Ectodermal cell (in vitro differentiated cells): ENCODE measurements around the gene ZFYVE28.

Source experiments
- H3K27ac ChIP-seq: 2 replicates; pipeline ENCODE4 v1.7.0; 2013; ENCODE audit warnings: mild to moderate bottlenecking, low read depth, low read length; ENCODE audit not compliant: insufficient read depth, poor library complexity, severe bottlenecking
- H3K27me3 ChIP-seq: 2 replicates; pipeline ENCODE4 v1.7.0; 2013; ENCODE audit warnings: mild to moderate bottlenecking, low read length; ENCODE audit not compliant: insufficient read depth, control insufficient read depth, poor library complexity, severe bottlenecking
- H3K36me3 ChIP-seq: one replicate; pipeline ENCODE4 v1.7.0; 2013; ENCODE audit warnings: low read length; ENCODE audit not compliant: control insufficient read depth, insufficient read depth
- H3K4me1 ChIP-seq: one replicate; pipeline ENCODE4 v1.7.0; 2013; ENCODE audit warnings: low read length; ENCODE audit not compliant: control insufficient read depth, insufficient read depth
- H3K4me3 ChIP-seq: 2 replicates; pipeline ENCODE4 v1.7.0; 2013; ENCODE audit warnings: low read depth, low read length, control low read depth; ENCODE audit not compliant: insufficient read depth
- H3K9me3 ChIP-seq: 2 replicates; pipeline ENCODE4 v1.7.0; 2013; ENCODE audit warnings: mild to moderate bottlenecking, low read length, moderate library complexity; ENCODE audit not compliant: control insufficient read depth
- WGBS, 2 experiments: methylation state at CpG; one replicate each; pipeline ENCODE4 v1.1.7; 2013; ENCODE audit warnings: missing lambda C conversion rate in 2 of 2; 5-methylcytosine and 5-hydroxymethylcytosine counted together

Gene ZFYVE28

GRCh38 chr4:2257361-2258081 is 160.9 kb downstream of the ZFYVE28 start:
- H3K9me3 ChIP-seq = no peaks in the 10 kb centered on the region
- H3K27me3 ChIP-seq = no peaks in the 10 kb centered on the region
- peaks cover 7% of the 10 kb centered on the region for H3K4me1 ChIP-seq
- no peak overlapping the region for H3K4me3 ChIP-seq
- no peak overlapping the region for H3K27ac ChIP-seq
- H3K36me3 ChIP-seq = no peaks in the 10 kb centered on the region
- WGBS, 2 experiments = 92 to 94% methylated on average over 14 of the region's 14 CpGs

- Histone ChIP-seq H3K36me3 (no peaks in the 10 kb centered on the region), H3K27me3 (no peaks in the 10 kb centered on the region), H3K4me1 (peaks cover 7% of the 10 kb centered on the region), H3K9me3 (no peaks in the 10 kb centered on the region), H3K4me3 (no peak overlapping the region), H3K27ac (no peak overlapping the region)
- WGBS, 2 experiments = 91% methylated on average over 12 of the region's 12 CpGs
Measured at GRCh38 chr4:2256781-2257191, 161.7 kb downstream of the ZFYVE28 start.

DNA sequence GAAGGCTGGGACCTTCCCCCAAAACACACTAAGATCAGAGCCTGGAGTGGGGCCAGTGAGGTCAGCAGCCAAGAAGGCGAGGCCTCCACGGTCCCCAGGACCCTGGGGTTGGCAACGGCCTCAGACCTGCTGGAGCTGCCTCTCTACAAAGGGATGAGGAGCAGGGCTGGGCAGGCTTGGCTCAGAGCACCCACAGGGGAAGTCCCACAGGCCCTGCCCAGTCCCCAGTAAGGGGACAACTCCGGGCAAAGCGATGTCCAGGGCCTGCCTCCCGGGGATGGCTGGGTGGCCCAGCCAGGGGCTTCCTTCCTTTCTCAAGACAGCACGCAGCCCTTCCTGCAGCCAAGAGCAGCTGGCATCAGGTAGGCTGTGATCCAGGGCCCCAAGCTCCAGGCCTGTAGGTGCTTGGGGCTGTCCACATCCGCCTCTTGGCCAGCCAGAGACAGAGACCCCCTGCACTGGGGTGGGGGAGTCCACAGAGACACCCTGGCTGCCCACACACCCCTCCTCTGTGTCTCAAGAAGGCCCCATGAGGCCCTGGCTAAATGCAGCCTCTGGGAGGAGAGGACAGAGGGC is 162.2 kb downstream of the ZFYVE28 start:
- no peaks in the 10 kb centered on the region for H3K9me3 ChIP-seq
- H3K27me3 ChIP-seq = no peaks in the 10 kb centered on the region
- WGBS, 2 experiments = 92 to 95% methylated on average over 8 of the region's 8 CpGs
- H3K4me1 ChIP-seq = peaks cover 7% of the 10 kb centered on the region
- no peak overlapping the region for H3K27ac ChIP-seq
- no peak overlapping the region for H3K4me3 ChIP-seq
- H3K36me3 ChIP-seq = peaks cover under 1% of the 10 kb centered on the region

DNA sequence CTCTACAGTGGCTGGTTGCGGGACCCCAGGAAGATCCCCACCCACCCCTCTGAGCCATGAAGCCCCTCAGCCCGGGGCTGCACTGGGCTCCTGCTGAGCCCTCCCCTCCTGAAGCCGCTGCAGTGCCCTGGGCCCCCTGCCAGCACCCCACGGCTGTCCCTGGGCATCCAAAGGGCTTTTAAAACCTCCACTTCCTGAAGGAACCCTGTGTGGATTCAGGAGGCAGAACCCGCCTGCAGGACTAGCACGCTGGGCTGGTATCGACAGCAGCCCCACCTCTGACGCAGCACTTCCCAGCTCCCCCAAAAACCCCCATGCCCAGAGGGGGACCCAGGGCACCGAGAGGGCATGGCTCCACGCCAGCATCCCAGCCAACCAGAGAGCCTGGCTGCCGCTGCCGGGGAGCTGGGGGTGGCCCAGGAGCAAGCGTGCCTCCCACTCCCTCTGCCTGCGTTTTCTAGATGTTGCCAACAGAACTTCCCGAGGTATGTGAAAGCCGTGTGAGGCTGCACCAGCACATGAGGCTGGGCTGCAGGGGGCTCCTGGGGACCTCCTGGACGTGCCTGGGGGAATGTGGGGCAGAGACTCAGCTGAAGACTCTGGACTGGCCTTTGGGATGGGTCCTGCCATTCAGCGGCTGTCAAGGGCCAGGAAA is 162.8 kb downstream of the ZFYVE28 start:
- H3K4me3 ChIP-seq = no peak overlapping the region
- H3K27ac ChIP-seq = no peak overlapping the region
- H3K4me1 ChIP-seq = peaks cover 6% of the 10 kb centered on the region
- peaks cover 5% of the 10 kb centered on the region for H3K36me3 ChIP-seq
- 87 to 91% methylated on average over 18 of the region's 18 CpGs for WGBS, 2 experiments
- H3K9me3 ChIP-seq = no peaks in the 10 kb centered on the region
- H3K27me3 ChIP-seq = no peaks in the 10 kb centered on the region

- H3K27me3 ChIP-seq = no peaks in the 10 kb centered on the region
- H3K36me3 ChIP-seq = peaks cover 5% of the 10 kb centered on the region
- no peak overlapping the region for H3K4me3 ChIP-seq
- no peaks in the 10 kb centered on the region for H3K4me1 ChIP-seq
- H3K9me3 ChIP-seq = no peaks in the 10 kb centered on the region
- H3K27ac ChIP-seq = no peak overlapping the region
- WGBS, 2 experiments = 96% methylated on average over 32 of the region's 32 CpGs
Measured at GRCh38 chr4:2254665-2255500, 163.6 kb downstream of the ZFYVE28 start.

GRCh38 chr4:2253160-2254084 is 165.0 kb downstream of the ZFYVE28 start:
- H3K36me3 ChIP-seq = peaks cover 5% of the 10 kb centered on the region

GRCh38 chr4:2252530-2253091 is 165.8 kb downstream of the ZFYVE28 start:
- no peak overlapping the region for H3K27ac ChIP-seq
- 90 to 91% methylated on average over 11 to 12 of the region's 12 CpGs for WGBS, 2 experiments
- no peaks in the 10 kb centered on the region for H3K4me1 ChIP-seq
- H3K27me3 ChIP-seq = no peaks in the 10 kb centered on the region
- peaks cover 5% of the 10 kb centered on the region for H3K36me3 ChIP-seq
- H3K4me3 ChIP-seq = no peak overlapping the region
- no peaks in the 10 kb centered on the region for H3K9me3 ChIP-seq

More at GRCh38 chr4:2253160-2254084, 165.0 kb downstream of the ZFYVE28 start:
- Histone ChIP-seq H3K27ac (no peak overlapping the region), H3K9me3 (no peaks in the 10 kb centered on the region), H3K4me1 (no peaks in the 10 kb centered on the region), H3K27me3 (no peaks in the 10 kb centered on the region), H3K4me3 (no peak overlapping the region)
- WGBS, 2 experiments = 93 to 94% methylated on average over 32 of the region's 32 CpGs

GRCh38 chr4:2251795-2252529 is 166.5 kb downstream of the ZFYVE28 start:
- no peaks in the 10 kb centered on the region for H3K9me3 ChIP-seq
- no peak overlapping the region for H3K4me3 ChIP-seq
- no peak overlapping the region for H3K27ac ChIP-seq
- no peaks in the 10 kb centered on the region for H3K4me1 ChIP-seq
- 95% methylated on average over 16 of the region's 16 CpGs for WGBS, 2 experiments
- no peaks in the 10 kb centered on the region for H3K27me3 ChIP-seq
- peaks cover 5% of the 10 kb centered on the region for H3K36me3 ChIP-seq
